Uterus (tissue), 2 donors: ENCODE results near the gene HLX.

Experiments used
- CTCF ChIP-seq, 4 experiments: fragments of 200-600 bp in 2 of 4; fragments of 450-650 bp in 2 of 4; sonication (generic) in 2 of 4; IDR thresholded peaks; one replicate each; pipeline ENCODE4 v1.5.1; 2016 to 2019; ENCODE audit warnings: antibody characterized with exemption in 4 of 4, mild to moderate bottlenecking in 2 of 4, moderate library complexity in 1 of 4
- POLR2A ChIP-seq, 2 donors: fragments of 450-650 bp; IDR thresholded peaks; one replicate each; pipeline ENCODE4 v1.6.1; 2016; ENCODE audit warnings: antibody characterized with exemption in 2 of 2, mild to moderate bottlenecking in 1 of 2, moderate library complexity in 1 of 2

DNA sequence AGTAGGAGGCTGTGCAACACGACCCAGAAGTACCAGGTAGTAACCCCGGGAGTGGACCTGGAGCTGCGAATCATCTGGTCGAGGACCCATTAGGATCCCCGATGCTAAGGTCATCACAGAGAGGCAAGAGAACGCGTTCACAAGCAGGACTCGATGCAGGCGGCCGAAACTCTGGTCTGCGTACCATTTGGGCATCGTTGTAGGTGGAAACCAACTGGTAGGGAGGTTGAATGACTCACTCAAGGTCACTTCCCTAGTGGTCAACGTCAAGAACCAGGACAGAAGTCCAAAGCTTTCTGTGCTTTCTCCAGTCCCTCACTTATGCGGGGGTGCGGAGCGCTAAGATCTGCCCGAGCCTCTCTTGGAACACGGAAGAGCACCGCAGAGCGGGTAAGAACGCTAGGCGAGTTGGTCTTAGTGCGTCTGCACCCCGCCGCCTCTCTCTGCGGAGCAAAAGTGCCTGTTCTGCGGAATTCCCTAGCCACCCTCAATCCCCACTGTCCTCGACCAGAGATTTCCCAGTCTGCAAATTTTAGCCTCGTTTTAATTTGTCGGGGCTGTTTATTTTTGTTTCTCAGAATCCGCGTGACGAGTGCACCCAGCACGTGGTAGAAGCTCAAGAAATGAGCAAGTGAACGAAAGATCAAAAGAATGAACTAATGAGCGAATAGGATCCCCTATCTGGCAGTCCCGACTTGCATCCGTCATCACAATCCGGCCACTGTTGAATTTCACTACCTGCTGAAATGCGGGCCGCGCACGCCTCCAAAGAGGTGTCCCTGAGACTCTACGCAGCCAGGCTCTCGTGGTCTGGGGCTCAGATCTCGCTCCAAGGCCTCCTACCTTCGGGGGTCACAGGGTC lies 12.2 kb downstream of the HLX start:
- TF ChIP-seq CTCF (IDR thresholded peaks at IDR 0.05) (no peak), POLR2A (IDR thresholded peaks at IDR 0.05) (no peak)
